ENCODE data around the gene BMPR2. TPM values are rescaled to one million over a fixed set of nuclear protein-coding genes. Genes with fewer than 3 reads are reported as not detected.

The BMPR2 gene
- total and polyA plus RNA-seq, 2 of the 8 experiments (the other 6 are each of a cell fraction or from before 2014, with no cell fraction given): 5.5 to 19.8 TPM

DNA sequence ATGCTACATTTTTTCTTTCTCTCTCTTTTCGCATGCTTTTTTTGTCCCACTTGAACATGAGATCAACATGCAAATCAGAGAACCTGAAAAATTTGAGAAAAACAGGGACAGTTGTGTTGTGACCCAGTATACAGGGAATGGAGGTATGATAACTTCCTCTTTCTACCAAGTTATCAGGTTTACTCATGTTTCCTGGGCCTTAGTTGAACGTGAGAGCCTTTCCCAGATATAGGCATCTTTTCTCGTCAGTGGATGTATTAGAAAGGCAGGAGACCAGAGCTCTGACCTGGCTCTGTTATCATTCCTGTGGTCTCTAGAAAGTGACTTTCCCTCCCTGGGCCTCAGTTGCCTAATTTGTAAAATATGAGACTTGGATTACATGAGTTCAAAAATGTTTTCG lies 228.6 kb downstream of the BMPR2 start:
- H3K27me3 ChIP-seq (replicated peaks in 1 of 4; ENCODE audit: control insufficient read depth in 3 of 4, extremely low read depth in 1 of 4, insufficient read depth in 3 of 4, low read length in 3 of 4): no peaks in the 10 kb centered on the region
- no peaks in the 10 kb centered on the region for H3K36me3 ChIP-seq (ENCODE audit: control insufficient read depth in 2 of 4, insufficient read depth in 4 of 4, low read length in 3 of 4)
- ChIA-PET CTCF (ENCODE audit: partially characterized antibody) (no interaction called here), POLR2A (ENCODE audit: partially characterized antibody) (no interaction called here)
- TF ChIP-seq SP1 (IDR thresholded peaks at IDR 0.05; ENCODE audit: low read depth, low read length) (no peak), NANOG (IDR thresholded peaks at IDR 0.05; ENCODE audit: insufficient read depth, low read depth, low read length, poor library complexity, severe bottlenecking) (no peak), TCF12 (IDR thresholded peaks at IDR 0.05; ENCODE audit: low read depth, low read length) (no peak), SIRT6 (IDR thresholded peaks at IDR 0.05; ENCODE audit: low read length) (no peak), HDAC6 (IDR thresholded peaks at IDR 0.05; ENCODE audit: low read depth, low read length) (no peak), CBX8 (IDR thresholded peaks at IDR 0.05; ENCODE audit: borderline replicate concordance, low read depth, low read length) (no peak), ZNF274 (IDR thresholded peaks at IDR 0.05; ENCODE audit: borderline replicate concordance, extremely low read depth, low read length) (no peak), BRCA1 (IDR thresholded peaks at IDR 0.05; ENCODE audit: low read depth, low read length) (no peak), CBX5 (IDR thresholded peaks at IDR 0.05; ENCODE audit: low read depth, low read length) (no peak)
- TF ChIP-seq, protein P1, sequence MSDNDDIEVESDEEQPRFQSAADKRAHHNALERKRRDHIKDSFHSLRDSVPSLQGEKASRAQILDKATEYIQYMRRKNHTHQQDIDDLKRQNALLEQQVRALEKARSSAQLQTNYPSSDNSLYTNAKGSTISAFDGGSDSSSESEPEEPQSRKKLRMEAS (IDR thresholded peaks at IDR 0.05): no peak
- H4K8ac ChIP-seq (ENCODE audit: extremely low read depth, insufficient read depth, low read length): no peak overlapping the region
- H2BK120ac ChIP-seq (replicated peaks; ENCODE audit: low read depth, low read length): no peak overlapping the region
- H3K14ac ChIP-seq (ENCODE audit: insufficient read length): no peak overlapping the region
- H2BK15ac ChIP-seq (ENCODE audit: low read length): no peak overlapping the region
- no peak overlapping the region for H3K4me2 ChIP-seq (ENCODE audit: insufficient read depth in 1 of 2, low read depth in 2 of 2, low read length in 2 of 2)
- H4K5ac ChIP-seq (ENCODE audit: insufficient read length, low read depth, low read length): no peak overlapping the region
- DNase-seq (ENCODE audit: low read depth in 1 of 2, low spot score in 2 of 2) (no peak), FAIRE-seq (no peak)
- H4K20me1 ChIP-seq (replicated peaks in 1 of 2; ENCODE audit: control insufficient read depth in 1 of 2, insufficient read depth in 2 of 2, low read length in 2 of 2): no peaks in the 10 kb centered on the region
- no peaks in the 10 kb centered on the region for H3K79me1 ChIP-seq (ENCODE audit: low read depth, low read length)
- H3K23ac ChIP-seq (ENCODE audit: insufficient read length): no peak overlapping the region
- no peak overlapping the region for H3K56ac ChIP-seq (replicated peaks; ENCODE audit: insufficient read length, low read depth, low read length)
- no peak overlapping the region for H2BK20ac ChIP-seq (ENCODE audit: low read length)
- WGBS, 2 experiments (ENCODE audit: extremely low coverage in 1 of 2, insufficient coverage in 1 of 2, insufficient read length in 1 of 2, insufficient replicate concordance in 2 of 2, low coverage in 1 of 2, low lambda C conversion rate in 2 of 2, missing lambda C conversion rate in 1 of 2): 89% methylated on average over 4 of the region's 4 CpGs; no CpG with 5 or more reads in 1 of the 2 experiments
- no peak overlapping the region for H2AK5ac ChIP-seq (ENCODE audit: low read depth, low read length)
- no peak overlapping the region for H3K18ac ChIP-seq (ENCODE audit: extremely low read depth, low read length)
- no peak overlapping the region for H2BK12ac ChIP-seq (ENCODE audit: low read depth, low read length)
- no peaks in the 10 kb centered on the region for H3K9me3 ChIP-seq (ENCODE audit: insufficient read depth in 2 of 2, low read depth in 1 of 2, low read length in 1 of 2)
- no peaks in the 10 kb centered on the region for H3K4me1 ChIP-seq (replicated peaks in 1 of 4; ENCODE audit: control insufficient read depth in 3 of 4, insufficient read depth in 4 of 4, low read length in 3 of 4)
- H2AFZ ChIP-seq (ENCODE audit: low read length): no peak overlapping the region
- H3K23me2 ChIP-seq (ENCODE audit: low read depth, low read length): no peaks in the 10 kb centered on the region
- no peak overlapping the region for H3K4me3 ChIP-seq (ENCODE audit: extremely low read depth in 1 of 4, insufficient read depth in 2 of 4, low read depth in 3 of 4, low read length in 4 of 4)
- H3K79me2 ChIP-seq (ENCODE audit: control insufficient read depth in 1 of 2, insufficient read depth in 2 of 2, low read length in 2 of 2): no peaks in the 10 kb centered on the region
- H4K91ac ChIP-seq (replicated peaks; ENCODE audit: insufficient read length, low read length): no peak overlapping the region
- no peak overlapping the region for H3K27ac ChIP-seq (ENCODE audit: low read depth, low read length)
- H3K9ac ChIP-seq (replicated peaks in 1 of 4; ENCODE audit: extremely low read depth in 1 of 4, low read depth in 3 of 4, low read length in 3 of 4): no peak overlapping the region
- no peak overlapping the region for H3K4ac ChIP-seq (replicated peaks; ENCODE audit: insufficient read length, low read depth, low read length)
- H2BK5ac ChIP-seq (ENCODE audit: low read depth, low read length): no peak overlapping the region
